ENCODE data around the gene U2AF1L4.
"Not testable (repeated sequence)": the region's sequence is repeated elsewhere in the genome, so short reads cannot be mapped to it uniquely, and the experiment has no call there.

Gene U2AF1L4

GRCh38 chr19:35780058-35780457 is 34.8 kb upstream of the U2AF1L4 start:
- DNase-seq, result no peak

- no peak for DNase-seq
Observed at GRCh38 chr19:35779033-35779432, 33.8 kb upstream of the U2AF1L4 start.

GRCh38 chr19:35777961-35778360 is 32.7 kb upstream of the U2AF1L4 start:
- no peak for DNase-seq

- no peak for DNase-seq
Observed at GRCh38 chr19:35777086-35777841, 32.0 kb upstream of the U2AF1L4 start.

- DNase-seq, result no peak
Observed at GRCh38 chr19:35776102-35776788, 31.0 kb upstream of the U2AF1L4 start.

- DNase-seq, result peak; percentile 99
Observed at GRCh38 chr19:35775298-35776101, 30.3 kb upstream of the U2AF1L4 start, which contains the start of gene ARHGAP33. Gene ARHGAP33, plus strand, starts transcription at chr19:35775564. Its CDS starts 95 bp downstream, at chr19:35775659.

- no peak for DNase-seq
Observed at GRCh38 chr19:35775046-35775297, 29.8 kb upstream of the U2AF1L4 start.

GRCh38 chr19:35774274-35775045 is 29.2 kb upstream of the U2AF1L4 start:
- no peak for DNase-seq

GRCh38 chr19:35773020-35773806 is 28.0 kb upstream of the U2AF1L4 start:
- DNase-seq, result peak; percentile 42

- DNase-seq, result not testable (repeated sequence)
Observed at GRCh38 chr19:35772362-35772761, 27.1 kb upstream of the U2AF1L4 start.

- DNase-seq, result no peak
Observed at GRCh38 chr19:35768082-35768421, 22.8 kb upstream of the U2AF1L4 start.

- no peak for DNase-seq
Observed at GRCh38 chr19:35767288-35768081, 22.3 kb upstream of the U2AF1L4 start.

GRCh38 chr19:35766571-35767104 is 21.4 kb upstream of the U2AF1L4 start:
- DNase-seq, result no peak

- DNase-seq, result no peak
Observed at GRCh38 chr19:35764432-35765315, 19.5 kb upstream of the U2AF1L4 start.

- DNase-seq, result no peak
Observed at GRCh38 chr19:35760711-35761349, 15.6 kb upstream of the U2AF1L4 start.

GRCh38 chr19:35759697-35760096 is 14.5 kb upstream of the U2AF1L4 start:
- DNase-seq, result no peak

GRCh38 chr19:35757749-35758608 is 12.8 kb upstream of the U2AF1L4 start, which contains the start of gene PROSER3:
Gene PROSER3, plus strand, starts transcription at chr19:35758176. Its CDS starts 40 bp downstream, at chr19:35758216.
- DNase-seq, result peak; percentile 99

GRCh38 chr19:35757231-35757748 is 12.1 kb upstream of the U2AF1L4 start:
- no peak for DNase-seq

Measured in inflammatory macrophage treated with lipopolysaccharide for 4 hours (primary cell).